Activated B cell treated with CpG ODN at 0.5 μM for 24 hours (primary cell): ENCODE measurements around the gene CLMP. TPM values are rescaled to one million over a fixed set of nuclear protein-coding genes. Genes with fewer than 3 reads are reported as not detected.

Experiments used
- ATAC-seq: fragments of 200-7000 bp; cut with Tn5 transposase; one replicate; pipeline ENCODE4 v1.10.0; 2021; ENCODE audit warnings: low read depth, mild to moderate bottlenecking, moderate library complexity
- CTCF ChIA-PET: fragments of 350-600 bp; sonication (Branson Sonifier 250); formaldehyde crosslinking; loops from one replicate; lab custom pipeline; 2021; ENCODE audit warnings: antibody characterized with exemption; lab: Charles Lee
- POLR2A ChIA-PET: fragments of 350-600 bp; sonication (Branson Sonifier 250); formaldehyde crosslinking; loops from one replicate; lab custom pipeline; 2021; ENCODE audit warnings: antibody characterized with exemption; lab: Charles Lee
- DNase-seq: peaks from one replicate; pipeline ENCODE4 v3.0.0; 2022
- H3K27ac Mint-ChIP-seq: one replicate; pipeline ENCODE4 v1.8.0; 2020; ENCODE audit warnings: mixed read lengths
- H3K27me3 Mint-ChIP-seq: one replicate; pipeline ENCODE4 v1.8.0; 2021; ENCODE audit warnings: mixed read lengths
- H3K36me3 Mint-ChIP-seq: one replicate; pipeline ENCODE4 v1.8.0; 2021; ENCODE audit warnings: low read depth, mixed read lengths
- H3K4me1 Mint-ChIP-seq: one replicate; pipeline ENCODE4 v1.8.0; 2021; ENCODE audit warnings: mixed read lengths
- H3K4me3 Mint-ChIP-seq: one replicate; pipeline ENCODE4 v1.8.0; 2020; ENCODE audit warnings: mild to moderate bottlenecking, mixed read lengths
- H3K9me3 Mint-ChIP-seq: one replicate; pipeline ENCODE4 v1.8.0; 2020; ENCODE audit warnings: mixed read lengths
- intact Hi-C: fragments of 100-400 bp; cut with micrococcal nuclease; formaldehyde crosslinking; loops from one replicate; pipeline ENCODE4 v1.15.1; 2024
- total RNA-seq: library from RNA; stranded (reverse); gene quantifications from 2 replicates; pipeline ENCODE4 v1.2.3, GENCODE V29; 2022
- TF ChIP-seq, protein P1 (sequence below): fragments of 200-600 bp; IDR thresholded peaks from one replicate; pipeline ENCODE4 v1.8.0; 2022; ENCODE audit warnings: antibody characterized with exemption, mild to moderate bottlenecking

The CLMP gene
- total RNA-seq, 1 donor from 2014 or later, result not detected

DNA sequence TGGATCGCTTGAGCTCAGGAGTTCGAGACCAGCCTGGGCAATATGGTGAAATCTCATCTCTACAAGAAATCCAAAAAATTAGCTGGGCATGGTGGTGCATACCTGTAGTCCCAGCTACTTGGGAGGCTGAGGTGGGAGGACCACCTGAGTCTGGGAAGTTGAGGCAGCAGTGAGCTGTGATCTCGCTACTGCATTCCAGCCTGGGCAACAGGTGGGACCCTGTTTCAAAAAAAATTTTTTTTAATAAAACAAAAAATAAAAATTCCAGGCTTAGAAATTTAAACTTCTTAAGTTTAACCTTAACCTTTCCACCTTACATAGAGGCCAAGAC is 21.2 kb downstream of the CLMP start:
- H3K36me3 Mint-ChIP-seq, result no peaks in the 10 kb centered on the region
- CTCF ChIA-PET, result no interaction called here
- no peak overlapping the region for H3K27ac Mint-ChIP-seq
- no peaks in the 10 kb centered on the region for H3K4me1 Mint-ChIP-seq
- H3K27me3 Mint-ChIP-seq, result peaks cover 3% of the 10 kb centered on the region
- H3K9me3 Mint-ChIP-seq, result no peaks in the 10 kb centered on the region
- DNase-seq, result no peak
- POLR2A ChIA-PET, result no interaction called here
- no peak overlapping the region for H3K4me3 Mint-ChIP-seq
- no peak for ATAC-seq
- intact Hi-C loops, result no loop called here
- TF ChIP-seq, protein P1, sequence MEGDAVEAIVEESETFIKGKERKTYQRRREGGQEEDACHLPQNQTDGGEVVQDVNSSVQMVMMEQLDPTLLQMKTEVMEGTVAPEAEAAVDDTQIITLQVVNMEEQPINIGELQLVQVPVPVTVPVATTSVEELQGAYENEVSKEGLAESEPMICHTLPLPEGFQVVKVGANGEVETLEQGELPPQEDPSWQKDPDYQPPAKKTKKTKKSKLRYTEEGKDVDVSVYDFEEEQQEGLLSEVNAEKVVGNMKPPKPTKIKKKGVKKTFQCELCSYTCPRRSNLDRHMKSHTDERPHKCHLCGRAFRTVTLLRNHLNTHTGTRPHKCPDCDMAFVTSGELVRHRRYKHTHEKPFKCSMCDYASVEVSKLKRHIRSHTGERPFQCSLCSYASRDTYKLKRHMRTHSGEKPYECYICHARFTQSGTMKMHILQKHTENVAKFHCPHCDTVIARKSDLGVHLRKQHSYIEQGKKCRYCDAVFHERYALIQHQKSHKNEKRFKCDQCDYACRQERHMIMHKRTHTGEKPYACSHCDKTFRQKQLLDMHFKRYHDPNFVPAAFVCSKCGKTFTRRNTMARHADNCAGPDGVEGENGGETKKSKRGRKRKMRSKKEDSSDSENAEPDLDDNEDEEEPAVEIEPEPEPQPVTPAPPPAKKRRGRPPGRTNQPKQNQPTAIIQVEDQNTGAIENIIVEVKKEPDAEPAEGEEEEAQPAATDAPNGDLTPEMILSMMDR, result no peak

- POLR2A ChIA-PET, result no interaction called here
- no peak overlapping the region for H3K27ac Mint-ChIP-seq
- CTCF ChIA-PET, result no interaction called here
- peaks cover 4% of the 10 kb centered on the region for H3K27me3 Mint-ChIP-seq
- H3K36me3 Mint-ChIP-seq, result no peaks in the 10 kb centered on the region
- H3K4me3 Mint-ChIP-seq, result no peak overlapping the region
- TF ChIP-seq, protein P1, result no peak
- intact Hi-C loops, result no loop called here
- ATAC-seq, result no peak
- DNase-seq, result no peak
- H3K4me1 Mint-ChIP-seq, result no peaks in the 10 kb centered on the region
- no peaks in the 10 kb centered on the region for H3K9me3 Mint-ChIP-seq
These were observed 21.8 kb downstream of the CLMP start for GRCh38 chr11:123173040-123173855.

DNA sequence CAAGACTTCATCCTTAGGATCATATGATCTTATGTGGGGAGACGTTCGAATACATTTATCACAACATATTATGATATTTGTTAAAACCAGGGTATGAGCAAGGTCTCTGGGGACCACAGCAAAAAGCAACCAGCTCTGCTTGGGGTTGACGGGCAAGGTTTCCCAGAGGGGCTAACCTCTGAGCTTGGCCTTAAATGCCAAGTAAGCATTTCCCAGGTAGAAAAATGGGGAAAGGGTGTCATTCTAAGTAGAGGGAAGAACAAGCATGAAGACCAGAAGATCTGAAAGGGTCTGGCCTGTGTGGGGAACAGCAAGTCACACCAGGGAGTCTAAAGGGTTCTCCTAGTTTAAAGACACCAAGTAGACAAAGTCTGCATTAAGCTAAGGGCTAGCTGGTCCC is 24.1 kb downstream of the CLMP start:
- H3K27me3 Mint-ChIP-seq, result peaks cover 7% of the 10 kb centered on the region
- no peaks in the 10 kb centered on the region for H3K9me3 Mint-ChIP-seq
- no peak overlapping the region for H3K4me3 Mint-ChIP-seq
- H3K4me1 Mint-ChIP-seq, result no peaks in the 10 kb centered on the region
- intact Hi-C loops, result no loop called here
- TF ChIP-seq, protein P1, result no peak
- no peak for DNase-seq
- no peaks in the 10 kb centered on the region for H3K36me3 Mint-ChIP-seq
- no peak for ATAC-seq
- POLR2A ChIA-PET, result no interaction called here
- CTCF ChIA-PET, result no interaction called here
- no peak overlapping the region for H3K27ac Mint-ChIP-seq

DNA sequence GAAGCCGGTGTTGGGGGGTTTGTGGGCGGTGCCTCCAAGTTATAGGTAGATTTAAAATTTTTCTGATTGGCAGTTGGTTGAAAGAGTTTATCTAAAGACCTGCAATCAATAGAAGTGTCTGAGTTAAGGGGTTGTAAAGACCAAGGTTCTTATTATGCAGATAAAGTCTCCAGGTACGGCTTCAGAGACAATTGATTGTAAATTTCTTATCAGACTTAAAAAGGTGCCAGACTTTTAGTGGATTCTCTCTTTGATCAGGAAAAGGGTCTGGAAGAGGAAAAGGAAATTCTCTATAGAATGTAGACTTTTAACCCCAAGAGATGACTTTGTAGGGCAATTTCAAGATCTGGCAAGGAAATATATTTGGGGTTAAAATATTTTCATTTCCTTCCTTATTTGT is 25.2 kb downstream of the CLMP start:
- intact Hi-C loops, result no loop called here
- no peak for DNase-seq
- ChIA-PET POLR2A (no interaction called here), CTCF (no interaction called here)
- no peak overlapping the region for H3K4me3 Mint-ChIP-seq
- no peaks in the 10 kb centered on the region for H3K9me3 Mint-ChIP-seq
- ATAC-seq, result no peak
- no peaks in the 10 kb centered on the region for H3K36me3 Mint-ChIP-seq
- TF ChIP-seq, protein P1, result no peak
- no peak overlapping the region for H3K27ac Mint-ChIP-seq
- no peaks in the 10 kb centered on the region for H3K4me1 Mint-ChIP-seq
- H3K27me3 Mint-ChIP-seq, result peaks cover 7% of the 10 kb centered on the region

DNA sequence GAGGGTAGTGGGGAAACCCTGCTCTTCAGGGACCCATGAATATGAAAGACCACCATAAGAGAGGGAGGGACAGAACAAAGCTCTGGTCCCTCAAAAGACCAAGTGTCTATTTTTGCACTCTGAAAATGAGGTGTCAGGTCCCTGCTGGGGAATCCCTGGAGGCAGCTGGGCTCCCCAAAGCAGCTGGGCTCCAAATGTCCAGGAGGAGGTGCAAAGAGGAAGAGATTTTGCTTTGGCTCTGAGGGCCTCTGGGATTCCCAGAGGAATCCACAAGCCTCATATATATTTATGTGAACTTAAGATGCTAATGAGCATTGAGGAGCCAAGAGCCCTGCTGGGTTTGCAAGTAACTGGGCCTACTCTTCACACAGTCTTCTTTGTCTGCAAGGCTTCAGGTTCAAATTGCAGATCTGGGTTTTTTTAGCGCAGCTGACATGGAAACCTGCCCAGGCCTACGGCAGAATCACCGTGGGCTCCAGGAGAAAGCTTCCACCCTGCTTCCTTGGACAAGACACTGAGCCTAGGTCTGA is 26.0 kb downstream of the CLMP start:
- Mint-ChIP-seq H3K9me3 (no peaks in the 10 kb centered on the region), H3K27ac (no peak overlapping the region), H3K27me3 (peaks cover 7% of the 10 kb centered on the region), H3K4me3 (no peak overlapping the region), H3K36me3 (no peaks in the 10 kb centered on the region), H3K4me1 (no peaks in the 10 kb centered on the region)
- ChIA-PET POLR2A (no interaction called here), CTCF (no interaction called here)
- TF ChIP-seq, protein P1, result no peak
- ATAC-seq, result no peak
- DNase-seq, result no peak
- intact Hi-C loops, result no loop called here
